Lung (tissue), 12 donors: Measurements from ENCODE around the gene RTTN. TPM values are rescaled to one million over a fixed set of nuclear protein-coding genes. Genes with fewer than 3 reads are reported as not detected.

Experiments
- ATAC-seq: fragments of 200-7000 bp; cut with Tn5 transposase; one replicate; pipeline ENCODE4 v1.9.1; 2020; ENCODE audit warnings: moderate number of reproducible peaks; ENCODE audit not compliant: insufficient read depth, low FRiP score
- DNase-seq, 3 donors: peaks; one replicate each; pipeline ENCODE4 v3.0.0-alpha.2; 2013 to 2017
- H3K27ac ChIP-seq, 2 donors: one replicate each; pipeline ENCODE4 v1.5.1; 2013; ENCODE audit warnings: mild to moderate bottlenecking in 2 of 2, moderate library complexity in 2 of 2, control low read depth in 1 of 2, inconsistent platforms in 1 of 2, low read depth in 1 of 2, low read length in 1 of 2
- H3K27me3 ChIP-seq, 3 donors: one replicate each; pipeline ENCODE4 v1.5.1; 2013; ENCODE audit warnings: low read length in 2 of 3; ENCODE audit not compliant: control insufficient read depth in 3 of 3, insufficient read depth in 3 of 3
- H3K36me3 ChIP-seq, 4 donors: one replicate each; pipeline ENCODE4 v1.5.1; 2013; ENCODE audit warnings: low read length in 4 of 4, mild to moderate bottlenecking in 1 of 4, moderate library complexity in 1 of 4; ENCODE audit not compliant: control insufficient read depth in 4 of 4, insufficient read depth in 4 of 4
- H3K4me1 ChIP-seq, 5 donors: one replicate each; pipeline ENCODE4 v1.5.1; 2013; ENCODE audit warnings: low read length in 5 of 5, mild to moderate bottlenecking in 2 of 5, moderate library complexity in 1 of 5; ENCODE audit not compliant: control insufficient read depth in 5 of 5, insufficient read depth in 5 of 5
- H3K4me3 ChIP-seq: one replicate; pipeline ENCODE4 v1.5.1; 2013; ENCODE audit warnings: mild to moderate bottlenecking, control low read depth, moderate library complexity
- H3K9ac ChIP-seq, 2 donors: one replicate each; pipeline ENCODE4 v1.5.1; 2013; ENCODE audit warnings: low read length in 2 of 2, control low read depth in 1 of 2; ENCODE audit not compliant: insufficient read depth in 1 of 2
- H3K9me3 ChIP-seq, 4 donors: one replicate each; pipeline ENCODE4 v1.5.1; 2013; ENCODE audit warnings: low read length in 3 of 4, mild to moderate bottlenecking in 1 of 4, moderate library complexity in 1 of 4; ENCODE audit not compliant: control insufficient read depth in 4 of 4, insufficient read depth in 3 of 4
- WGBS, 2 donors: extraction: QIAGEN DNeasy Blood & Tissue Kit; methylation state at CpG; one replicate each; pipeline ENCODE4 v1.1.7; 2013; 5-methylcytosine and 5-hydroxymethylcytosine counted together
- polyA plus RNA-seq, 2 donors: library from polyadenylated mRNA; stranded (reverse); fragments of 200-250 nt; gene quantifications; one replicate each; pipeline ENCODE4 v1.2.1, GENCODE V29; 2013
- total RNA-seq, 2 donors: library from RNA; depleted of rRNA in 1 of 2; stranded (reverse); fragments of >200 nt in 1 of 2; gene quantifications; one replicate each; pipeline ENCODE4 v1.2.1, GENCODE V29; 2014 to 2021
- TF ChIP-seq, protein P1 (sequence below): IDR thresholded peaks from 2 replicates; pipeline ENCODE4 v1.5.1; 2012; ENCODE audit warnings: mild to moderate bottlenecking; ENCODE audit errors: control extremely low read depth, extremely low read depth
- donor health status: control.
- donor health status: control.
- donor health status: Bipolar disorder and iron deficiency.
- donor health status: healthy.
- donor health status: DM: yes; HTN: yes; CAD: no.

Gene RTTN
- total and polyA plus RNA-seq, 4 donors: 2.1 to 50.8 (median 9.2) TPM

GRCh38 chr18:70124139-70124538 lies 81.3 kb downstream of the RTTN start:
- TF ChIP-seq, protein P1, sequence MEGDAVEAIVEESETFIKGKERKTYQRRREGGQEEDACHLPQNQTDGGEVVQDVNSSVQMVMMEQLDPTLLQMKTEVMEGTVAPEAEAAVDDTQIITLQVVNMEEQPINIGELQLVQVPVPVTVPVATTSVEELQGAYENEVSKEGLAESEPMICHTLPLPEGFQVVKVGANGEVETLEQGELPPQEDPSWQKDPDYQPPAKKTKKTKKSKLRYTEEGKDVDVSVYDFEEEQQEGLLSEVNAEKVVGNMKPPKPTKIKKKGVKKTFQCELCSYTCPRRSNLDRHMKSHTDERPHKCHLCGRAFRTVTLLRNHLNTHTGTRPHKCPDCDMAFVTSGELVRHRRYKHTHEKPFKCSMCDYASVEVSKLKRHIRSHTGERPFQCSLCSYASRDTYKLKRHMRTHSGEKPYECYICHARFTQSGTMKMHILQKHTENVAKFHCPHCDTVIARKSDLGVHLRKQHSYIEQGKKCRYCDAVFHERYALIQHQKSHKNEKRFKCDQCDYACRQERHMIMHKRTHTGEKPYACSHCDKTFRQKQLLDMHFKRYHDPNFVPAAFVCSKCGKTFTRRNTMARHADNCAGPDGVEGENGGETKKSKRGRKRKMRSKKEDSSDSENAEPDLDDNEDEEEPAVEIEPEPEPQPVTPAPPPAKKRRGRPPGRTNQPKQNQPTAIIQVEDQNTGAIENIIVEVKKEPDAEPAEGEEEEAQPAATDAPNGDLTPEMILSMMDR: no peak
- Histone ChIP-seq H3K36me3 (peaks cover 0 to 11% (median 3%) of the 10 kb centered on the region in 4 donors), H3K4me1 (peaks cover 0 to 2% (median 0%) of the 10 kb centered on the region in 5 donors), H3K27ac (no peak overlapping the region), H3K27me3 (no peaks in the 10 kb centered on the region), H3K4me3 (no peak overlapping the region), H3K9ac (no peak overlapping the region), H3K9me3 (no peaks in the 10 kb centered on the region)
- DNase-seq: no peak
- ATAC-seq: no peak
- WGBS, 2 donors: 98 to 99% methylated on average over 4 of the region's 4 CpGs

DNA sequence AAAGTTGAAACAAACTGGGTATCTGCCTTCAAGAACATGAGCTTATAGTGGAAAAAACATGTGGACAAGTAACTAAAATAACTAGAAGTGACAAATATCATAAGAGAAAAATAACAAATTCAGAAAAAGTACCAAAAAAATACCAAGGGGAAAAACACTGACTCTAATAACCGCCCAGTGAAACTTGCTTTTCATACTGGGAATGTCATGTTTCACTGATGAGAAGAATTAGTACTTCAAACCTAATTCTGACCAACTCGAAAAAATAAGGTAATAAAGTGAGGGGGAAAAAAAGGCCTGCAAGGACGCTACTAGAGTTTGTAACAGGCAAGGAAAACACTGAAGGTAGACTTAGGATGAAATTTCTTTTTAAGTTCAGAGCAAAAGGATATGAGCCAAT lies 83.6 kb downstream of the RTTN start:
- 89 to 94% methylated on average over 3 of the region's 3 CpGs for WGBS, 2 donors

DNA sequence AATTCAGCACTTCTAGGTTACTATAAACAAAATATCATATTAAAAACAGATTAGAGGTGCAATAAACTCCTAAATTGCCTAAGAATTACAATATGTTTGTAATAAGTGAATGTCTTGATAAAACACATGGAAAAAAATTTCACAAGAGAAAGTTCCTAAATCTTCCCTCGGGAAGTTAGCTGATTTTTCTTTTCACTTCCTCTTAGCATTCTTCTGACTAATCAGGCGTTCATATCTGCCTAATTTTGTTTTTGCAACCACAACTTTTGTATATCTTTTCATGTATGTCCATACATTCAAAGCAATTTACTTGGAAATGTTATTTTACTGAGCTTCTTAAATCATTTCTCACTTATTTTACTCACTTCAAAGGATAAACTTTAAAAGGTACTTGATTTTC lies 88.5 kb downstream of the RTTN start:
- TF ChIP-seq, protein P1: no peak
- WGBS, 2 donors: 44 to 63% methylated on average over 2 of the region's 2 CpGs
- H3K4me1 ChIP-seq: no peaks in the 10 kb centered on the region
- no peak for ATAC-seq
- peak in 1 of 3 donors; percentile 9 for DNase-seq
- H3K9me3 ChIP-seq: no peaks in the 10 kb centered on the region
- no peak overlapping the region for H3K9ac ChIP-seq
- no peaks in the 10 kb centered on the region for H3K27me3 ChIP-seq
- H3K36me3 ChIP-seq: peaks cover 0 to 8% (median 1%) of the 10 kb centered on the region in 4 donors
- no peak overlapping the region for H3K4me3 ChIP-seq
- H3K27ac ChIP-seq: no peak overlapping the region

More for the DNA sequence above, 83.6 kb downstream of the RTTN start:
- TF ChIP-seq, protein P1: no peak
- H3K36me3 ChIP-seq: peaks cover 0 to 9% (median 2%) of the 10 kb centered on the region in 4 donors
- no peaks in the 10 kb centered on the region for H3K9me3 ChIP-seq
- no peaks in the 10 kb centered on the region for H3K4me1 ChIP-seq
- no peak overlapping the region for H3K9ac ChIP-seq
- no peak overlapping the region for H3K27ac ChIP-seq
- no peak for ATAC-seq
- H3K27me3 ChIP-seq: no peaks in the 10 kb centered on the region
- DNase-seq: no peak
- H3K4me3 ChIP-seq: no peak overlapping the region

- Histone ChIP-seq H3K27me3 (no peaks in the 10 kb centered on the region), H3K9ac (no peak overlapping the region), H3K9me3 (peaks cover 0 to 2% (median 0%) of the 10 kb centered on the region in 4 donors), H3K4me1 (no peaks in the 10 kb centered on the region), H3K27ac (no peak overlapping the region), H3K4me3 (no peak overlapping the region), H3K36me3 (peaks cover 0 to 9% (median 4%) of the 10 kb centered on the region in 4 donors)
- WGBS, 2 donors: 99 to 100% methylated on average over 1 of the region's 1 CpG
- TF ChIP-seq, protein P1: no peak
- ATAC-seq (no peak), DNase-seq (no peak)
Observed at GRCh38 chr18:70113511-70113910, 92.0 kb downstream of the RTTN start.
